22Rv1 (cell line): Measurements from ENCODE around the gene CBLC.

Experiments
- ZFX ChIP-seq: fragments of 450-650 bp; IDR thresholded peaks from 2 replicates; pipeline ENCODE4 v1.6.1; 2017; ENCODE audit warnings: antibody characterized with exemption, borderline replicate concordance
- TF ChIP-seq, protein P1 (sequence below): fragments of 450-650 bp; IDR thresholded peaks from 2 replicates; pipeline ENCODE4 v1.5.1; 2017; ENCODE audit warnings: mild to moderate bottlenecking

DNA sequence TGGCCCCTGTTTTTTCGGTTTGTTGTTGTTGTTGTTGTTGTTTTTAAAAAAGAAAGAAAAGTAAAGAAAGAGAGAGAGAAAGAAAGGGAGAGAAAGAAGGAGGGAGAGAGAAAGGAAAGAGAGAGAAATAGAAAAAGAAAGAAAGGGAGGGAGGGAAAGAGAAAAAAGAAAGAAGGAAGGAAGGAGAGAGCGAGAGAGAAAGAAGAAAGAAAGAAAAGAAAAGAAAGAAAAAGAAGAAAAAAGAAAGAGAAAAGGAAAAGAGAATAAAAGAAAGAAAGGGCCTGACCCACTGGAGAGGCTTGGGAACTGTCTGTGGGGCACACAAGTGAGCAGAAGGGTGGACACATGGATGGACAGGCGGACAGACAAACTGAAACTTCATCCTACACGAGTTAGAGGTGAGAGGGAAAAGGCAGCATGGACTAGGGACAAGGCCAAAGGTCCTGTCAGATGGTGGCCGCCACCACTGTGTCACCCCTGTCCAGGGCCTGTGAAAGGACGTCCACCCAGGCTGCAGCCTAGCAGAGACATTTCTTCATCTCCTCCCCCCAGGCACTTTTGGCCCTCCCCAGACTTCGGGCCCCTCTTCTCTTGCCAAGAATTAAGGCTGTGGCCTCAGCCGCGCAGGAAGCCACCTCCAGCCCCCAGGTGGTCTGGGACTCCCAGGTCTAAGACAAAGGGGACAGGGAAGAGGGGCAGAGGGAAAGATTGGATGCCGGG, 22.1 kb downstream of the CBLC start:
- TF ChIP-seq, protein P1, sequence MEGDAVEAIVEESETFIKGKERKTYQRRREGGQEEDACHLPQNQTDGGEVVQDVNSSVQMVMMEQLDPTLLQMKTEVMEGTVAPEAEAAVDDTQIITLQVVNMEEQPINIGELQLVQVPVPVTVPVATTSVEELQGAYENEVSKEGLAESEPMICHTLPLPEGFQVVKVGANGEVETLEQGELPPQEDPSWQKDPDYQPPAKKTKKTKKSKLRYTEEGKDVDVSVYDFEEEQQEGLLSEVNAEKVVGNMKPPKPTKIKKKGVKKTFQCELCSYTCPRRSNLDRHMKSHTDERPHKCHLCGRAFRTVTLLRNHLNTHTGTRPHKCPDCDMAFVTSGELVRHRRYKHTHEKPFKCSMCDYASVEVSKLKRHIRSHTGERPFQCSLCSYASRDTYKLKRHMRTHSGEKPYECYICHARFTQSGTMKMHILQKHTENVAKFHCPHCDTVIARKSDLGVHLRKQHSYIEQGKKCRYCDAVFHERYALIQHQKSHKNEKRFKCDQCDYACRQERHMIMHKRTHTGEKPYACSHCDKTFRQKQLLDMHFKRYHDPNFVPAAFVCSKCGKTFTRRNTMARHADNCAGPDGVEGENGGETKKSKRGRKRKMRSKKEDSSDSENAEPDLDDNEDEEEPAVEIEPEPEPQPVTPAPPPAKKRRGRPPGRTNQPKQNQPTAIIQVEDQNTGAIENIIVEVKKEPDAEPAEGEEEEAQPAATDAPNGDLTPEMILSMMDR, result no peak
- TF ChIP-seq ZFX, result no peak
